Common myeloid progenitor, CD34-positive (primary cell): ENCODE results near the gene PLVAP.

Experiments used
- CTCF ChIA-PET: fragments of 350-600 bp; sonication (Branson Sonifier 250); formaldehyde crosslinking; loops from one replicate; lab custom pipeline; 2021; ENCODE audit warnings: antibody characterized with exemption; lab: Charles Lee
- POLR2A ChIA-PET: fragments of 350-600 bp; sonication (Branson Sonifier 250); formaldehyde crosslinking; loops from one replicate; lab custom pipeline; 2021; ENCODE audit warnings: antibody characterized with exemption; lab: Charles Lee
- DNase-seq, 3 donors: peaks; one replicate each; pipeline versions ENCODE4 v3.0.0 to v3.0.0-alpha.2; 2013
- H3K27ac ChIP-seq, 2 experiments: 1 replicate in 1 of 2; 2 replicates in 1 of 2; pipeline ENCODE4 v1.7.0; 2013; ENCODE audit warnings: inconsistent platforms in 2 of 2, low read length in 2 of 2, mild to moderate bottlenecking in 2 of 2, low read depth in 1 of 2, moderate library complexity in 1 of 2; ENCODE audit not compliant: severe bottlenecking in 2 of 2, insufficient read depth in 1 of 2, poor library complexity in 1 of 2
- H3K27me3 ChIP-seq, 5 experiments: replicated peaks in 2 of 5; 1 replicate in 3 of 5; 2 replicates in 2 of 5; pipeline versions ENCODE4 v1.6.1 to v1.7.0; 2013; ENCODE audit warnings: low read length in 4 of 5, mild to moderate bottlenecking in 2 of 5, moderate library complexity in 2 of 5, inconsistent platforms in 1 of 5; ENCODE audit not compliant: insufficient read depth in 5 of 5, control insufficient read depth in 4 of 5
- H3K36me3 ChIP-seq, 4 experiments: 1 replicate in 2 of 4; 2 replicates in 2 of 4; pipeline versions ENCODE4 v1.6.1 to v1.7.0; 2013; ENCODE audit warnings: low read length in 3 of 4, control low read depth in 1 of 4, mild to moderate bottlenecking in 1 of 4; ENCODE audit not compliant: control insufficient read depth in 4 of 4, insufficient read depth in 4 of 4
- H3K4me1 ChIP-seq, 4 experiments: 1 replicate in 3 of 4; 2 replicates in 1 of 4; pipeline versions ENCODE4 v1.6.1 to v1.7.1; 2013; ENCODE audit warnings: low read length in 3 of 4, mild to moderate bottlenecking in 3 of 4, control low read depth in 1 of 4, inconsistent platforms in 1 of 4, moderate library complexity in 1 of 4; ENCODE audit not compliant: control insufficient read depth in 4 of 4, insufficient read depth in 4 of 4; ENCODE audit errors: control extremely low read depth in 1 of 4
- H3K4me3 ChIP-seq, 7 experiments: 1 replicate in 4 of 7; 2 replicates in 3 of 7; pipeline versions ENCODE4 v1.5.1 to v1.7.0; 2013; ENCODE audit warnings: mild to moderate bottlenecking in 7 of 7, low read length in 6 of 7, moderate library complexity in 6 of 7, inconsistent platforms in 2 of 7, low read depth in 2 of 7, control low read depth in 1 of 7; ENCODE audit not compliant: insufficient read depth in 4 of 7, control insufficient read depth in 1 of 7; ENCODE audit errors: extremely low read depth in 1 of 7
- H3K9me3 ChIP-seq, 5 experiments: 1 replicate in 4 of 5; 2 replicates in 1 of 5; pipeline versions ENCODE4 v1.6.1 to v1.7.1; 2013; ENCODE audit warnings: low read length in 4 of 5, mild to moderate bottlenecking in 2 of 5, inconsistent platforms in 1 of 5, low read depth in 1 of 5, moderate library complexity in 1 of 5; ENCODE audit not compliant: control insufficient read depth in 4 of 5, insufficient read depth in 2 of 5; ENCODE audit errors: control extremely low read depth in 1 of 5
- WGBS: methylation state at CpG from one replicate; pipeline ENCODE4 v1.1.5; 2013; ENCODE audit not compliant: insufficient coverage; 5-methylcytosine and 5-hydroxymethylcytosine counted together

The PLVAP gene

DNA sequence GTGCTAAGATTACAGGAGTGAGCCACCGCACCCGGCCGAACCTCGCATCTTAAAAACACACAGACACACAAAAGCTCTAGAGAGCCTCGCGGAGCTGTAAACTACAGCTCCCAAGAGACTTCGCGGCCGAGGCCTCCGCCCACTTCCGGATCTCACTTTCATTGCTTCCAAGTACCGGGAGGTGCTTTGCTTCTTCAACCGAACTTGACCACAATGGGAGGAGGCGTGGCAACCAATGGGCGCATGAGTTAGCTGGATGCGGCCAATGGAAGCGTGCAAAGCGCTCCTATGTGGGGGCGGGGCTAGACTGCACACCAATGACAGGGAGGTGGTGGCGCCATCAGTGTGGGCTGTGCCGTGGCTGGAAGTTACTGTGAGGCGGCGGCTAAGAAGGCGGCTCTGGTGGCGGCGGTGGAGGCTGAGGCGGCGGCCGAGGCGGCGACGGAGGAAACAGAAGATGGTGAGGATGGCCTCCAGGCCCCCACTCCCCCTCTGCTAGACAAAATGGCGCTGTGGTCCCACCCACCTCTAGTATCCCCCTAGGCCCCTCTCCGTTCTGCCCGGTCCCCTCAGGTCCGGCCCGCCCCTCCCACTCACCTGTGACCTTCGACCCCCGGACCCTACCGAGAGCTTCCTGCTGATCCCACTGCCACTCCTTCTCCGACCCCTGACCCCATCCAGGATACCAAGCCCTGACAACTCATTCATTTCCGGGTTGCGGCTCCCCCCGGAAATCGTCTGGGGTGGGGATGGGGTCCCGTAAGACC, 67.8 kb downstream of the PLVAP start, which contains the start of gene DDA1:
DDA1 (plus strand) TSS at position 366 of the 767 bp plus-strand sequence; CDS start at position 458, 92 bp downstream.
- H3K4me1 ChIP-seq: peaks cover 8 to 32% (median 27%) of the 10 kb centered on the region in 4 experiments
- 0% methylated on average over 37 of the region's 46 CpGs for WGBS
- H3K9me3 ChIP-seq: no peaks in the 10 kb centered on the region
- no peaks in the 10 kb centered on the region for H3K27me3 ChIP-seq
- ChIA-PET CTCF (interaction anchor here (0.9 to 1.3 kb wide), 4 partner anchors 13 to 26 kb away, joined by 3 to 6 read pairs (median 4); partner anchors contain the start of gene ANO8), POLR2A (interaction anchor here (1.8 kb wide), 1 partner anchor 18 kb away, joined by 6 read pairs; no protein-coding TSS in a partner anchor)
- peak within 1 kb of the TSS; percentile 70 to 96 (median 85) for H3K4me3 ChIP-seq
- peak within 1 kb of the TSS; percentile 83 to 93 for H3K27ac ChIP-seq
- DNase-seq: peak; percentile 100
- peaks cover 0 to 28% (median 17%) of the 10 kb centered on the region in 4 experiments for H3K36me3 ChIP-seq

- no peak overlapping the region for H3K27ac ChIP-seq
- H3K36me3 ChIP-seq: peaks cover 0 to 15% (median 8%) of the 10 kb centered on the region in 4 experiments
- peaks cover 13 to 41% (median 34%) of the 10 kb centered on the region in 4 experiments for H3K4me1 ChIP-seq
- POLR2A ChIA-PET: no interaction called here
- no peak overlapping the region for H3K4me3 ChIP-seq
- H3K9me3 ChIP-seq: no peaks in the 10 kb centered on the region
- WGBS: 97% methylated on average over 7 of the region's 8 CpGs
- H3K27me3 ChIP-seq: no peaks in the 10 kb centered on the region
- CTCF ChIA-PET: interaction anchor here (0.7 to 1.8 kb wide), 4 partner anchors 15 to 40 kb away, joined by 3 to 8 read pairs (median 4); no protein-coding TSS in a partner anchor
- no peak for DNase-seq
These were observed 69.2 kb downstream of the PLVAP start for GRCh38 chr19:17307876-17308377.

- ChIA-PET POLR2A (interaction anchor here (1.0 kb wide), 1 partner anchor 18 kb away, joined by 5 read pairs; no protein-coding TSS in a partner anchor), CTCF (interaction anchor here (0.9 to 1.8 kb wide), 4 partner anchors 12 to 41 kb away, joined by 3 to 8 read pairs (median 4); no protein-coding TSS in a partner anchor)
- Histone ChIP-seq H3K4me1 (peaks cover 13 to 51% (median 45%) of the 10 kb centered on the region in 4 experiments), H3K9me3 (no peaks in the 10 kb centered on the region), H3K4me3 (peak overlapping the region; percentile 66 to 98 (median 86)), H3K36me3 (peaks cover 0 to 7% (median 1%) of the 10 kb centered on the region in 4 experiments), H3K27me3 (no peaks in the 10 kb centered on the region), H3K27ac (peak overlapping the region; percentile 70 to 81)
- no peak for DNase-seq
- WGBS: 7% methylated on average over 25 of the region's 28 CpGs
These were observed 70.8 kb downstream of the PLVAP start for GRCh38 chr19:17306285-17306714.

- H3K27ac ChIP-seq: peak within 1 kb of the TSS; percentile 70 to 81
- WGBS: 0% methylated on average over 53 of the region's 55 CpGs
- no peaks in the 10 kb centered on the region for H3K27me3 ChIP-seq
- ChIA-PET POLR2A (interaction anchor here (0.7 to 1.6 kb wide), 3 partner anchors 11 to 18 kb away, joined by 3 to 5 read pairs (median 3); no protein-coding TSS in a partner anchor), CTCF (interaction anchor here (0.7 to 1.4 kb wide), 6 partner anchors 10 to 126 kb away, joined by 3 to 9 read pairs (median 3); no protein-coding TSS in a partner anchor)
- H3K36me3 ChIP-seq: peaks cover 0 to 13% (median 4%) of the 10 kb centered on the region in 4 experiments
- H3K4me1 ChIP-seq: peaks cover 12 to 50% (median 44%) of the 10 kb centered on the region in 4 experiments
- peak within 1 kb of the TSS; percentile 66 to 98 (median 86) for H3K4me3 ChIP-seq
- peak; percentile 100 for DNase-seq
- no peaks in the 10 kb centered on the region for H3K9me3 ChIP-seq
These were observed 71.4 kb downstream of the PLVAP start, which contains the start of gene MRPL34 for GRCh38 chr19:17305517-17306284. MRPL34 (plus strand) TSS chr19:17305872; CDS start chr19:17305893, 21 bp downstream.

GRCh38 chr19:17305216-17305516, 72.0 kb downstream of the PLVAP start:
- no peaks in the 10 kb centered on the region for H3K27me3 ChIP-seq
- peaks cover 8 to 46% (median 39%) of the 10 kb centered on the region in 4 experiments for H3K4me1 ChIP-seq
- H3K9me3 ChIP-seq: no peaks in the 10 kb centered on the region
- DNase-seq: no peak
- peaks cover 0 to 16% (median 7%) of the 10 kb centered on the region in 4 experiments for H3K36me3 ChIP-seq
- 4% methylated on average over 7 of the region's 7 CpGs for WGBS
- ChIA-PET CTCF (interaction anchor here (0.7 to 1.4 kb wide), 6 partner anchors 10 to 127 kb away, joined by 3 to 9 read pairs (median 3); no protein-coding TSS in a partner anchor), POLR2A (interaction anchor here (0.7 to 1.6 kb wide), 2 partner anchors 11 to 16 kb away, joined by 3 read pairs; no protein-coding TSS in a partner anchor)
- H3K4me3 ChIP-seq: peak overlapping the region in 3 of 7 experiments; percentile 86 to 98 (median 88)
- H3K27ac ChIP-seq: no peak overlapping the region
